Natural killer cell (primary cell): ENCODE results near the gene HDAC4. TPM values are rescaled to one million over a fixed set of nuclear protein-coding genes. Genes with fewer than 3 reads are reported as not detected.

Source experiments
- ATAC-seq, 3 donors: fragments of 150-1000 bp in 2 of 3; fragments of 200-7000 bp in 1 of 3; cut with Tn5 transposase; 1 replicate in 1 of 3; 2 replicates in 2 of 3; pipeline ENCODE4 v1.10.0; 2021; ENCODE audit warnings: mild to moderate bottlenecking in 2 of 3, moderate library complexity in 2 of 3
- DNase-seq, 2 donors: peaks; one replicate each; pipeline versions ENCODE4 v3.0.0 to v3.0.0-alpha.2; 2013 to 2021; ENCODE audit warnings: mixed read lengths in 1 of 2
- H3K27ac ChIP-seq: one replicate; pipeline ENCODE4 v1.5.1; 2013; ENCODE audit warnings: mild to moderate bottlenecking, low read length
- H3K27me3 ChIP-seq: one replicate; pipeline ENCODE4 v1.6.1; 2013; ENCODE audit warnings: low read length; ENCODE audit not compliant: control insufficient read depth, insufficient read depth
- H3K36me3 ChIP-seq: one replicate; pipeline ENCODE4 v1.6.1; 2013; ENCODE audit warnings: low read length; ENCODE audit not compliant: control insufficient read depth, insufficient read depth
- H3K4me1 ChIP-seq: one replicate; pipeline ENCODE4 v1.6.1; 2013; ENCODE audit warnings: low read length; ENCODE audit not compliant: control insufficient read depth, insufficient read depth
- H3K4me3 ChIP-seq: one replicate; pipeline ENCODE4 v1.5.1; 2013; ENCODE audit warnings: low read length
- H3K9me3 ChIP-seq: one replicate; pipeline ENCODE4 v1.6.1; 2013; ENCODE audit warnings: low read length; ENCODE audit not compliant: control insufficient read depth, insufficient read depth
- H3K27ac Mint-ChIP-seq, 2 donors: one replicate each; pipeline ENCODE4 v1.8.0; 2022; ENCODE audit warnings: mild to moderate bottlenecking in 2 of 2, mixed read lengths in 2 of 2, moderate library complexity in 1 of 2
- H3K27me3 Mint-ChIP-seq, 2 donors: one replicate each; pipeline ENCODE4 v1.8.0; 2022; ENCODE audit warnings: low read depth in 2 of 2, mixed read lengths in 2 of 2
- H3K36me3 Mint-ChIP-seq: one replicate; pipeline ENCODE4 v1.8.0; 2022; ENCODE audit warnings: mixed read lengths
- H3K4me1 Mint-ChIP-seq, 2 donors: one replicate each; pipeline ENCODE4 v1.8.0; 2022; ENCODE audit warnings: mixed read lengths in 2 of 2
- H3K4me3 Mint-ChIP-seq: one replicate; pipeline ENCODE4 v1.8.0; 2022; ENCODE audit warnings: mild to moderate bottlenecking, moderate library complexity, mixed read lengths
- H3K9me3 Mint-ChIP-seq, 2 donors: one replicate each; pipeline ENCODE4 v1.8.0; 2022; ENCODE audit warnings: mixed read lengths in 2 of 2
- CTCF ChIP-seq: fragments of 200-600 bp; IDR thresholded peaks from one replicate; pipeline ENCODE4 v1.8.0; 2022; ENCODE audit warnings: antibody characterized with exemption
- WGBS: methylation state at CpG from one replicate; pipeline ENCODE4 v1.1.7; 2013; ENCODE audit warnings: missing lambda C conversion rate; ENCODE audit not compliant: insufficient coverage; 5-methylcytosine and 5-hydroxymethylcytosine counted together
- intact Hi-C: fragments of 100-400 bp; cut with micrococcal nuclease; formaldehyde crosslinking; loops from one replicate; pipeline ENCODE4 v1.14.2; 2022
- total RNA-seq, 4 donors: library from RNA; stranded (reverse); fragments of 120-200 nt in 1 of 4; gene quantifications; one replicate each; pipeline versions ENCODE4 v1.2.3 to v1.2.4, GENCODE V29; 2013 to 2022

Gene HDAC4
- total RNA-seq, 3 donors from 2014 or later (not counting 1 experiment from before 2014, with no cell fraction given), result 74.9 to 105 (median 100) TPM

DNA sequence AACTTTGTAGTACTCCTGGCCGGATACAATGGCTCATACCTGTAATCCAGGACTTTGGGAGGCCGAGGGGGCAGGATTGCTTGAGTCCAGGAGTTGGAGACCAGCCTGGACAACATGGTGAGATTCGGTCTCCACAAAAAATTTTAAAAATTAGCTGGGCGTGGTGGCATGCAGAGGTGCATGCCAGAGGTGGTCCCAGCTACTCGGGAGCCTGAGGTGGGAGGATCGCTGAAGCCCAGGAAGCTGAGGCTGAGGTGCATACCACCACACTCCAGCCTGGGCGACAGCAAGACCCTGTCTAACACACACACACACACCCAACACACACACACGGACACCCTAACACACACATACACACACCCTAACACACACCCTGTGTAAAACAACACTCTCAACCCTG, 55.6 kb downstream of the HDAC4 start:
- no peak overlapping the region for H3K27ac Mint-ChIP-seq
- H3K9me3 ChIP-seq, result no peaks in the 10 kb centered on the region
- H3K4me1 Mint-ChIP-seq, result peaks cover 9 to 21% of the 10 kb centered on the region in 2 donors
- H3K27ac ChIP-seq, result no peak overlapping the region
- no peaks in the 10 kb centered on the region for H3K36me3 Mint-ChIP-seq
- H3K4me1 ChIP-seq, result peaks cover 8% of the 10 kb centered on the region
- WGBS, result 83% methylated on average over 8 of the region's 8 CpGs
- no peaks in the 10 kb centered on the region for H3K36me3 ChIP-seq
- H3K27me3 ChIP-seq, result no peaks in the 10 kb centered on the region
- TF ChIP-seq CTCF, result no peak
- intact Hi-C loops, result no loop called here
- peaks cover under 1 to 5% of the 10 kb centered on the region in 2 donors for H3K27me3 Mint-ChIP-seq
- H3K9me3 Mint-ChIP-seq, result no peaks in the 10 kb centered on the region
- no peak for ATAC-seq
- no peak overlapping the region for H3K4me3 Mint-ChIP-seq
- DNase-seq, result no peak
- H3K4me3 ChIP-seq, result no peak overlapping the region

- H3K36me3 ChIP-seq, result no peaks in the 10 kb centered on the region
- no peaks in the 10 kb centered on the region for H3K9me3 Mint-ChIP-seq
- H3K4me3 ChIP-seq, result no peak overlapping the region
- H3K27ac Mint-ChIP-seq, result no peak overlapping the region
- H3K27me3 Mint-ChIP-seq, result peaks cover 4 to 5% of the 10 kb centered on the region in 2 donors
- no peak for ATAC-seq
- no peak for TF ChIP-seq CTCF
- intact Hi-C loops, result no loop called here
- WGBS, result 94% methylated on average over 4 of the region's 4 CpGs
- no peak overlapping the region for H3K4me3 Mint-ChIP-seq
- no peak for DNase-seq
- peaks cover 13 to 26% of the 10 kb centered on the region in 2 donors for H3K4me1 Mint-ChIP-seq
- no peak overlapping the region for H3K27ac ChIP-seq
- H3K4me1 ChIP-seq, result peaks cover 12% of the 10 kb centered on the region
- no peaks in the 10 kb centered on the region for H3K36me3 Mint-ChIP-seq
- no peaks in the 10 kb centered on the region for H3K27me3 ChIP-seq
- no peaks in the 10 kb centered on the region for H3K9me3 ChIP-seq
Measured at GRCh38 chr2:239344857-239345216, 56.0 kb downstream of the HDAC4 start.

GRCh38 chr2:239343946-239344856, 56.6 kb downstream of the HDAC4 start:
- Histone ChIP-seq H3K4me3 (no peak overlapping the region), H3K27ac (no peak overlapping the region), H3K4me1 (peaks cover 18% of the 10 kb centered on the region), H3K9me3 (no peaks in the 10 kb centered on the region), H3K27me3 (no peaks in the 10 kb centered on the region), H3K36me3 (no peaks in the 10 kb centered on the region)
- no peak overlapping the region for H3K4me3 Mint-ChIP-seq
- H3K27me3 Mint-ChIP-seq, result peaks cover 5 to 10% of the 10 kb centered on the region in 2 donors
- TF ChIP-seq CTCF, result no peak
- no peak for DNase-seq
- no peaks in the 10 kb centered on the region for H3K36me3 Mint-ChIP-seq
- WGBS, result 97% methylated on average over 21 of the region's 23 CpGs
- H3K4me1 Mint-ChIP-seq, result peaks cover 19 to 28% of the 10 kb centered on the region in 2 donors
- intact Hi-C loops, result no loop called here
- H3K9me3 Mint-ChIP-seq, result no peaks in the 10 kb centered on the region
- H3K27ac Mint-ChIP-seq, result no peak overlapping the region
- ATAC-seq, result no peak
